ENCODE measurements around the gene KCTD17.

- TF ChIP-seq SMC3 (IDR thresholded peaks at IDR 0.05; ENCODE audit: low read depth, low read length) (no peak), CTCF (conservative IDR thresholded peaks at IDR 0.05; ENCODE audit: low read depth, low read length) (no peak), POLR2A (IDR thresholded peaks at IDR 0.05; ENCODE audit: low read depth, low read length) (no peak), CEBPB (IDR thresholded peaks at IDR 0.05; ENCODE audit: low read depth, low read length) (no peak), RAD21 (IDR thresholded peaks at IDR 0.05; ENCODE audit: low read length) (no peak), RFX5 (IDR thresholded peaks at IDR 0.05; ENCODE audit: low read depth, low read length) (no peak)
These were observed 32.7 kb upstream of the KCTD17 start for GRCh38 chr22:37018815-37019308.

Measured in IMR-90 (cell line).